Heart left ventricle (tissue), 13 donors: ENCODE results near the gene SRPK2.

Experiments
- CTCF ChIP-seq, 12 donors: fragments of 200-600 bp; sonication (generic) in 4 of 12; IDR thresholded peaks; one replicate each; pipeline versions ENCODE4 v1.5.0 to v1.8.0; 2018 to 2022; ENCODE audit warnings: antibody characterized with exemption in 12 of 12, mild to moderate bottlenecking in 5 of 12
- POLR2A ChIP-seq, 2 donors: fragments of 450-650 bp; IDR thresholded peaks; one replicate each; pipeline ENCODE4 v1.6.1; 2017; ENCODE audit warnings: antibody characterized with exemption in 2 of 2, mild to moderate bottlenecking in 2 of 2, moderate library complexity in 2 of 2
- donor health status: ischemic (EF 13 %, LVEDD 7.1; RV severe dilation, severe dysfunction).
- donor health status: DM: no; HTN: yes; CAD: no.
- donor health status: DM: no; HTN: no; CAD: no.
- donor health status: ischemic (EF 25% LVEDD 6.9; RV normal size, moderate dysfunction).
- donor health status: ischemic (EF 25% LVEDD 5.7; RV mildly dilated, moderate dysfunction).
- donor health status: ischemic (EF 35%, LVEDD 5.7; RV mildly dilated, moderate dysfunction).
- donor health status: nonischemic (EF 11% LVEDD 7.7; RV severe dilation, severe dysfunction).
- donor health status: DM: yes; HTN: yes; CAD: no.
- donor health status: PGD.
- donor health status: ischemic (EF 29% LVEDD 5.4; RV normal size, mild dysfunction).
- donor health status: nonischemic (EF 23%, LVEDD 6.1; RV moderate dilation, normal function).

DNA sequence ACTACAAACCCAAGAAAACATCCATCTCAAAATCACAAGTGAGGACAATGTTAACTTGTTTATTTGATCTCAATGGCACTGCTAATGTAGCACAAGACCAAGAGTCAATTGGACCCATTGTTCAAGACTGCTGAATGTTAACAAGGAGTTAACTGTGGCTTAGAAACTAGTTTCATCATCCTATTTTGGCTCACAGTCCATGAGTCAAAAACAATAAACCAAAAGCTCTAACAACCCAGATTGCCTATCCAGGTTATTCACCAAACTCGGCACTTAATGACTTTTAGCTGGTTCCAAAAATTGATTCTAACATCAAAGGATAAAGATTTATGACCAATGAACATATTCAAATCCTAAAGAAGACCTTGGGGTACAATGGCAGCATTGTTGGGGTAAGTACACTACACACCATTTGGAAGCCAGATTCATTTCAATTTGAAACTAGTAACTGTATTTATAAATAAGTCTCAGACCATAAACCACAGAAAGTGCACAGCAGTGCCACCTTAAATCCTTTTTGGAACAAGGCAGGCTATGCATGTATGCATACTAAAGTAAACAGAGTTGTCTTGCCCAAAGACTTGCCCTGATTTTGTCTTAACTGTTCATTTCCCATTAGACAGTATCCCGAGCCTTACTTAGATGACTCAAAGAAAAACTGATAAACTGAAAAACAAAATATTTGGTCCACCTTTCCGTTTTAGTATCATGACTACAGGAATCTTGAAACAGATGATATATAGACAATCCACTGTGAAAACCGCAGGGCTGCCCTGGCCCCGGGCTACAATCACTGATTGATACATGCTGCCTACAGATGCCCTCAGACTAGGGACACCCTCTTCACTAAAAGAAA, 84.5 kb downstream of the SRPK2 start:
- TF ChIP-seq POLR2A (IDR thresholded peaks at IDR 0.05) (no peak), CTCF (IDR thresholded peaks at IDR 0.05) (no peak)
